Breast epithelium (tissue), 4 donors: ENCODE measurements around the gene ARAF. TPM values are rescaled to one million over a fixed set of nuclear protein-coding genes. Genes with fewer than 3 reads are reported as not detected.
"Not testable (repeated sequence)": the region's sequence is repeated elsewhere in the genome, so short reads cannot be mapped to it uniquely, and the experiment has no call there.

Experiments
- DNase-seq, 2 donors: peaks; one replicate each; pipeline ENCODE4 v3.0.0-alpha.2; 2019; ENCODE audit warnings: low spot score in 2 of 2
- H3K27ac ChIP-seq, 2 donors: fragments of 200-600 bp; sonication (generic) in 1 of 2; one replicate each; pipeline ENCODE4 v1.5.1; 2016 to 2019; ENCODE audit warnings: mild to moderate bottlenecking in 1 of 2
- H3K27me3 ChIP-seq, 2 donors: fragments of 200-600 bp; sonication (generic) in 1 of 2; one replicate each; pipeline versions ENCODE4 v1.5.1 to v1.6.0; 2017 to 2019; ENCODE audit warnings: control low read depth in 1 of 2, mild to moderate bottlenecking in 1 of 2
- H3K36me3 ChIP-seq: fragments of 200-600 bp; one replicate; pipeline ENCODE4 v1.5.1; 2019
- H3K4me1 ChIP-seq, 2 donors: fragments of 200-600 bp; sonication (generic); one replicate each; pipeline ENCODE4 v1.5.1; 2016 to 2019; ENCODE audit warnings: control low read depth in 1 of 2
- H3K4me3 ChIP-seq, 3 donors: fragments of 200-600 bp; sonication (generic); 1 replicate in 2 of 3; 2 replicates in 1 of 3; pipeline ENCODE4 v1.5.1; 2016 to 2019; ENCODE audit warnings: mild to moderate bottlenecking in 3 of 3, moderate library complexity in 2 of 3
- H3K9me3 ChIP-seq, 2 donors: fragments of 200-600 bp; sonication (generic) in 1 of 2; one replicate each; pipeline ENCODE4 v1.5.1; 2016 to 2019; ENCODE audit warnings: control low read depth in 1 of 2
- CTCF ChIP-seq, 3 donors: fragments of 450-650 bp; IDR thresholded peaks; one replicate each; pipeline ENCODE4 v1.5.1; 2016 to 2017; ENCODE audit warnings: antibody characterized with exemption in 3 of 3, mild to moderate bottlenecking in 3 of 3, moderate library complexity in 3 of 3
- POLR2A ChIP-seq: fragments of 450-650 bp; IDR thresholded peaks from one replicate; pipeline ENCODE4 v1.6.1; 2016; ENCODE audit warnings: antibody characterized with exemption, mild to moderate bottlenecking, moderate library complexity
- POLR2AphosphoS5 ChIP-seq, 3 donors: sonication (generic); formaldehyde crosslinking; IDR thresholded peaks; one replicate each; pipeline ENCODE4 v1.6.1; 2017; ENCODE audit warnings: antibody characterized with exemption in 3 of 3
- intact Hi-C: fragments of 100-400 bp; cut with DNase I; formaldehyde crosslinking; loops from one replicate; pipeline ENCODE4 v1.15.1; 2023; ENCODE audit warnings: low total_unique reads
- total RNA-seq, 3 donors: library from RNA; depleted of rRNA; stranded (reverse); fragments of >200 nt; gene quantifications; one replicate each; pipeline ENCODE4 v1.1.0, GENCODE V29; 2016

Gene ARAF
- 10 to 100 TPM; 27.9 to 37.6 (median 30.6) TPM for total RNA-seq

GRCh38 chrX:47560934-47561658 lies at the start of gene ARAF:
ARAF (plus strand) TSS chrX:47561205; CDS start chrX:47562968, 1,763 bp downstream.
- DNase-seq: peak; percentile 91 to 98
- H3K36me3 ChIP-seq: no peaks in the 10 kb centered on the region
- peaks cover 0 to 21% of the 10 kb centered on the region in 2 donors for H3K27me3 ChIP-seq
- intact Hi-C loops: no loop called here
- TF ChIP-seq CTCF (IDR thresholded peaks at IDR 0.05) (no peak), POLR2A (no peak), POLR2AphosphoS5 (IDR thresholded peaks at IDR 0.05) (peak in 2 of 3 donors; percentile 50 to 84)
- H3K4me3 ChIP-seq: peak within 1 kb of the TSS; percentile 58 to 64 (median 62)
- no peaks in the 10 kb centered on the region for H3K4me1 ChIP-seq
- H3K9me3 ChIP-seq: no peaks in the 10 kb centered on the region
- H3K27ac ChIP-seq: peak within 1 kb of the TSS; percentile 91 to 94

GRCh38 chrX:47512383-47512782 lies 48.6 kb upstream of the ARAF start:
- H3K4me1 ChIP-seq, H3K36me3 ChIP-seq, H3K27ac ChIP-seq, H3K9me3 ChIP-seq, intact Hi-C loops, DNase-seq: not testable (repeated sequence)
- peaks cover 0 to 34% of the 10 kb centered on the region in 2 donors for H3K27me3 ChIP-seq
- peak overlapping the region in 1 of 3 donors; percentile 60 for H3K4me3 ChIP-seq

GRCh38 chrX:47513034-47513965 lies 47.7 kb upstream of the ARAF start:
- H3K36me3 ChIP-seq, H3K27ac ChIP-seq, intact Hi-C loops, H3K9me3 ChIP-seq, H3K4me1 ChIP-seq, DNase-seq: not testable (repeated sequence)
- H3K27me3 ChIP-seq: peaks cover 0 to 32% of the 10 kb centered on the region in 2 donors
- H3K4me3 ChIP-seq: peak overlapping the region; percentile 22 to 60 (median 45)

GRCh38 chrX:47514533-47515235 lies 46.3 kb upstream of the ARAF start:
- DNase-seq: no peak
- H3K27ac ChIP-seq: no peak overlapping the region
- H3K4me1 ChIP-seq: no peaks in the 10 kb centered on the region
- H3K4me3 ChIP-seq: no peak overlapping the region
- H3K9me3 ChIP-seq: no peaks in the 10 kb centered on the region
- intact Hi-C loops: no loop called here
- no peak for TF ChIP-seq CTCF (IDR thresholded peaks at IDR 0.05)
- no peak for TF ChIP-seq POLR2A
- no peak for TF ChIP-seq POLR2AphosphoS5 (IDR thresholded peaks at IDR 0.05)
- no peaks in the 10 kb centered on the region for H3K36me3 ChIP-seq
- peaks cover 0 to 20% of the 10 kb centered on the region in 2 donors for H3K27me3 ChIP-seq

- Histone ChIP-seq H3K4me1 (no peaks in the 10 kb centered on the region), H3K4me3 (no peak overlapping the region), H3K27ac (no peak overlapping the region), H3K36me3 (no peaks in the 10 kb centered on the region), H3K9me3 (peaks cover 0 to 3% of the 10 kb centered on the region in 2 donors), H3K27me3 (peaks cover 0 to 20% of the 10 kb centered on the region in 2 donors)
- TF ChIP-seq POLR2AphosphoS5 (IDR thresholded peaks at IDR 0.05) (no peak), POLR2A (no peak), CTCF (IDR thresholded peaks at IDR 0.05) (no peak)
- DNase-seq: no peak
- intact Hi-C loops: no loop called here
These were observed 44.9 kb upstream of the ARAF start for GRCh38 chrX:47515941-47516665.
